ENCODE data around the gene SENP1. TPM values are rescaled to one million over a fixed set of nuclear protein-coding genes. Genes with fewer than 3 reads are reported as not detected.
"Not testable (repeated sequence)": the region's sequence is repeated elsewhere in the genome, so short reads cannot be mapped to it uniquely, and the experiment has no call there.

The SENP1 gene
- total RNA-seq, 2 experiments from 2014 or later, result 45.6 to 50.1 TPM

DNA sequence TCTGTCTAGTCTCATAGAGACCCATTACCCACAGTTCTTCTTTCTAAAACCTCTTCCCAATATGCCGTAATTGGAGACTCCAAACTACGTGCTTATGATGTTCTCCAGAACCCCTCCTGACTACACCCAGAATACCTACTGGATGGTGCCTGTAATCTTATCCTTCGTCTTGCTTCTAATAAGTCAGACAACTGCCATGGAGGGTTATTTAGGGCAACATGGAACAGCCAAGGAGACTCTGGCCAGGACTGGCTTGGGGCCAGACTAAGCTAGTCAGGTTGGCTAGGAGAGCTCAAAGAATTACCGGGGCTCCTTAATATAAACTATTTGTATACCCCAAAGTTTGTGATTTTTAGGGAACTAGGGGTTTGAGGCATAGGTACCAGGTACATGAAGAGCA lies 20.1 kb upstream of the SENP1 start:
- H3K4me3 Mint-ChIP-seq, result no peak overlapping the region
- H3K36me3 Mint-ChIP-seq (ENCODE audit: low read depth), result peaks cover 2% of the 10 kb centered on the region
- no peaks in the 10 kb centered on the region for H3K27me3 Mint-ChIP-seq (ENCODE audit: low read depth)
- no peak overlapping the region for H3K27ac Mint-ChIP-seq
- DNase-seq, result no peak
- no peaks in the 10 kb centered on the region for H3K4me1 Mint-ChIP-seq (ENCODE audit: low read depth)
- ChIA-PET POLR2A (no interaction called here), CTCF (no interaction called here)
- ATAC-seq, result no peak
- H3K9me3 Mint-ChIP-seq (ENCODE audit: insufficient read depth), result no peaks in the 10 kb centered on the region

GRCh38 chr12:48125542-48125941 lies 19.7 kb upstream of the SENP1 start:
- not testable (repeated sequence) for H3K9me3 Mint-ChIP-seq (ENCODE audit: insufficient read depth)

DNA sequence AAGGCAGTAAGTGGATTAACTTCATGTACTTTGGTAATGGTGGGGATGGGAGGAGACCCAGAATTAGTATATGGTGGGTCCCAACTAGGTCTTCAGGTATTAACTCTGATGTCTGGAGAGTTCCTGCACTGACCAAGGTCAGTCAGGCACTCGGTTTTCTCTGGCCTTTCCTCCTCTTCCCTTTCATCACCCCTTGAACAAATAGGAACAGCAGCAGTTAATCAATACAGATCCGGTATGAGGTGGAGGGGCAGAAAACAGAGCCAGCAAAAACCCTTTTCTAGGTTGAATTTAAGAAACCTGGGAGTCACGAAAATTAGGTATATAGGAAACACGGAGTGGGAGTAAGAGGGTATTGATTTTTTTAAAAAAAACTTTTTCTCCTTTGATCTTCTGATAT lies 17.3 kb upstream of the SENP1 start:
- no peak overlapping the region for H3K27ac Mint-ChIP-seq
- H3K27me3 Mint-ChIP-seq (ENCODE audit: low read depth), result peaks cover 2% of the 10 kb centered on the region
- ATAC-seq, result no peak
- no peak for DNase-seq
- ChIA-PET CTCF (interaction anchor here (1.8 kb wide), 1 partner anchor 25 kb away, joined by 5 read pairs; no protein-coding TSS in a partner anchor), POLR2A (no interaction called here)
- H3K9me3 Mint-ChIP-seq (ENCODE audit: insufficient read depth), result no peaks in the 10 kb centered on the region
- H3K36me3 Mint-ChIP-seq (ENCODE audit: low read depth), result peaks cover 2% of the 10 kb centered on the region
- peaks cover 17% of the 10 kb centered on the region for H3K4me1 Mint-ChIP-seq (ENCODE audit: low read depth)
- no peak overlapping the region for H3K4me3 Mint-ChIP-seq

More at GRCh38 chr12:48125542-48125941, 19.7 kb upstream of the SENP1 start:
- H3K4me3 Mint-ChIP-seq; H3K36me3 Mint-ChIP-seq (ENCODE audit: low read depth); DNase-seq; H3K4me1 Mint-ChIP-seq (ENCODE audit: low read depth); POLR2A ChIA-PET; ATAC-seq; H3K27ac Mint-ChIP-seq; H3K27me3 Mint-ChIP-seq (ENCODE audit: low read depth); CTCF ChIA-PET: not testable (repeated sequence)

DNA sequence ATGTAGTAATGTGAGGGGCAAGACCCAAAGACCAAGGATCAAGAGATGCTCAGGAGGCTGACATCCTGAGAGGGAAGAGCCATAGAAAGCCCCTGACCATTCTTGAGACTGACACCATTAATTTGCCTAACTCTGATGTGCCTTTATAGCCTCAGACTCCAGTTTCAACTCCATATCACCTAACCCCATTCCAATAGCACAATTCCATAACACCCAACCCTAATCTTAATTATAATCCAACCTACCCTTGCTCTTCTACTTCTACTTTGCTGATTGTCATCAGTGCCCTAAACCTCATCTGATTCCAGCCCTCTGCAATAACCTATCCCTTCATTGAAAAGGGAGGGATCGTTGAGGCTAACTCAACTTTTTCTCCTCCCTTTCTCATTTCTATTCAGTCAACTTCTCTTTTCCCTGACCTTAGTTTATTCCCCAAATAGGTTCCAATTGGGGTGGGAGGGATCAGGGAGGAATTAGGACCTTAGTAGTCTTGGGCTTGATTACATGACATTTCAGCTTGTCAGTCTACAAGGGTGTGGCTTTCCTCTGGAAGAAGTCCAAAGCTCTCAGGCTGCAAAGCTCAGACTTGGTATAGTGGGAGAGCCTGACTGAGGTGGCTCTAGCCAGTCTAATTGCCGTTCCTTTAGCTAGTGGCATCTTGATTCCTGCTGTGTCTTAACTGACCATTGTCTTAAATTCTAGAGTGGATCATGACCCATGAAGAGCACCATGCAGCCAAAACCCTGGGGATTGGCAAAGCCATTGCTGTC lies 16.4 kb upstream of the SENP1 start:
- H3K27ac Mint-ChIP-seq, result no peak overlapping the region

GRCh38 chr12:48121522-48121921 lies 15.6 kb upstream of the SENP1 start:
- Mint-ChIP-seq H3K4me1 (ENCODE audit: low read depth) (peaks cover 18% of the 10 kb centered on the region), H3K4me3 (no peak overlapping the region), H3K27ac (no peak overlapping the region), H3K9me3 (ENCODE audit: insufficient read depth) (no peaks in the 10 kb centered on the region), H3K27me3 (ENCODE audit: low read depth) (peaks cover 8% of the 10 kb centered on the region), H3K36me3 (ENCODE audit: low read depth) (peaks cover 2% of the 10 kb centered on the region)
- DNase-seq (no peak), ATAC-seq (no peak)
- ChIA-PET POLR2A (no interaction called here), CTCF (no interaction called here)

More for the DNA sequence above, 16.4 kb upstream of the SENP1 start:
- ChIA-PET POLR2A (interaction anchor here (0.8 kb wide), 1 partner anchor 17 kb away, joined by 3 read pairs; no protein-coding TSS in a partner anchor), CTCF (no interaction called here)
- Mint-ChIP-seq H3K4me1 (ENCODE audit: low read depth) (peaks cover 18% of the 10 kb centered on the region), H3K4me3 (no peak overlapping the region), H3K27me3 (ENCODE audit: low read depth) (peaks cover 4% of the 10 kb centered on the region), H3K36me3 (ENCODE audit: low read depth) (peaks cover 2% of the 10 kb centered on the region), H3K9me3 (ENCODE audit: insufficient read depth) (no peaks in the 10 kb centered on the region)
- DNase-seq (no peak), ATAC-seq (no peak)

DNA sequence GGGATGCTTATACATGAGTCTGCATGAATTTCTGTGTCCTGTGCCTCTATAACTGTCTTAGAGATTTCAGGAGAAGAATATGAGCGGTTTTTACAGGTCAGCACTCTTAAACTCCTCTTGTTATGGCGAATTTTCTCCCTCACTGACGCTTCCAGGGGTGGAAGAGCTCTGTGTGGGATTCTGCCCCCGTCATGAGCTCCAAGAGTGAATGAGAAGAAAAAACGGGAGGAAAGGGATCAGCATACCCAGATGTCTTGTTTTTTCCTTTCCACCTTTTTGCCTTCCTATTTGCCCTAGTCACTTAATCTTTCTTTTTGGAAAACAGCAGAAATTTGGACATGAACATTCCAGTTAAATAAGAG lies 13.9 kb upstream of the SENP1 start:
- H3K27ac Mint-ChIP-seq, result no peak overlapping the region
- CTCF ChIA-PET, result interaction anchor here (0.7 to 4.6 kb wide), 5 partner anchors 14 to 353 kb away, joined by 3 to 15 read pairs (median 3); partner anchors contain the start of genes ASB8 and SENP1
- no peaks in the 10 kb centered on the region for H3K9me3 Mint-ChIP-seq (ENCODE audit: insufficient read depth)
- POLR2A ChIA-PET, result interaction anchor here (0.9 to 1.4 kb wide), 2 partner anchors 14 to 38 kb away, joined by 3 to 5 read pairs; partner anchors contain the start of gene SENP1
- peak overlapping the region; percentile 95 for H3K4me3 Mint-ChIP-seq
- peaks cover 18% of the 10 kb centered on the region for H3K4me1 Mint-ChIP-seq (ENCODE audit: low read depth)
- ATAC-seq, result no peak
- peaks cover 15% of the 10 kb centered on the region for H3K27me3 Mint-ChIP-seq (ENCODE audit: low read depth)
- no peak for DNase-seq
- H3K36me3 Mint-ChIP-seq (ENCODE audit: low read depth), result peaks cover 2% of the 10 kb centered on the region

DNA sequence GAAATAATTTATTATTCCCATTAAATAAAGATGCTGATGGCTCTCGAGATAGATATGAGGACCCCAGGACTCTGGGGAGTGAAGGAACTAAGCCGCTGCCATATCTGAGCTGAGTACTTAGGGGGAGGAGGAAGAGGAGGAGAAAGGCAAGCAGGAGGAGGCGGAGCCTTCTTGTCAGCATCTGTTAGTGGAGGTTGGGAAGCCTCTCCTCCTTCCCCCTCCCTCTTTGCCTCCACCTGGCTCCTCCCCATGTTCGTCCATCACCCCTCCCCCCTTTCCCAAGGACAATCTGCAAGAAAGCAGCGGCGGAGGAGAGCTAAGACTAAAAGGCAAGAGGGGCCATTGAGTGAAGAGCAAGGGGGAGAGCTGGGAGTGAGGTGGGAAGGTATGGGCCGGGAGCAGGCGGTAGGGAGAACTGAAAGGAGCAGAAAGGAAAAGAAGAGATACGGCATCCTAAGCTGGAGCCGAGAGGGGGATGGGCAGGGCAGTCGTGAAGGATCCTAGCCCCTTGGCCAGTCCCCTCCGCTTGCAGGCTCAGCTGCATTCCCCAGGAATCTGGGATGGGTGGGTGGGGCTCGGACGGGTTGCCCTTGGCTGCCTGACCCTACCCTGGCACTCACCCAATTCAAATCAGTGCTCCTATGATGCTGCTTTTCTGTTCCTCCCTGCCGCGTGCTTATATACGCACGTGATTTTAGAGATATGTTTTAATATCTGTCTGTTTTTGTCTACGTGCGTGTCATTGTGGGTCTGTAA lies 13.4 kb upstream of the SENP1 start, which contains the start of gene PFKM:
TSS of gene PFKM (plus strand) at position 287 of the 756 bp plus-strand sequence. CDS start 3,411 bp downstream, outside the sequence.
- peak; percentile 85 for DNase-seq
- peaks cover 18% of the 10 kb centered on the region for H3K4me1 Mint-ChIP-seq (ENCODE audit: low read depth)
- H3K36me3 Mint-ChIP-seq (ENCODE audit: low read depth), result peaks cover 2% of the 10 kb centered on the region
- H3K4me3 Mint-ChIP-seq, result peak within 1 kb of the TSS; percentile 95
- ChIA-PET POLR2A (interaction anchor here (0.9 to 1.4 kb wide), 2 partner anchors 13 to 39 kb away, joined by 3 to 5 read pairs; partner anchors contain the start of gene SENP1), CTCF (interaction anchor here (0.7 to 4.6 kb wide), 6 partner anchors 11 to 353 kb away, joined by 3 to 15 read pairs (median 4); partner anchors contain the start of genes ASB8 and SENP1)
- H3K27me3 Mint-ChIP-seq (ENCODE audit: low read depth), result peaks cover 21% of the 10 kb centered on the region
- H3K9me3 Mint-ChIP-seq (ENCODE audit: insufficient read depth), result no peaks in the 10 kb centered on the region
- H3K27ac Mint-ChIP-seq, result peak within 1 kb of the TSS; percentile 77
- ATAC-seq, result peak; percentile 100

DNA sequence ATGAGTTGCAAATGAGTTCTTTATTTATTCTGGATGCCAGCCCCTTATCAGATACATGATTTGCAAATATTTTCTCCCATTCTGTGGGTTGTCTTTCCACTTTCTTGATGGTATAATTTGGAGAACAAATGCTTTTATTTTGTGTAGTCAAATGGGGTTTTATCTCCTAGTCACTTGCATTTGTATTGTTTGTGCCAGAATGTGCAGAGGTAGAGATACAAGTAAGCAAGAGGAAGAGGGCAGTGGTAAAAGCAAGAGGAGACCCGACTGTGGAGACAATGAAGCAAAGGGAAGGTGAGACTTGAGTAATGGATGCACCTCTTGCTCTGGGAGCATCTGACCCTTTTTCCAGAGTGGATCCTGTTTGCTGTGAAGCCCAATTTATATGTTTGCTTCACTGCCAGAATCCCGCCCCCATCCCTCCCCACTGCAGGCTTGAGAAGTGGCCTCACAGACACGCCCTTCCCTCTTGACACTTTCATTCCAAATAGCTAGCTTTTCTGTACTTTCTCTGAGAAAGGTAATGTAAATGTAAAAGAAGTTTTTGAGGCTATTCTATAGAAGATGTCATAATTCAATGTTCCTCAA lies 12.5 kb upstream of the SENP1 start:
- Mint-ChIP-seq H3K36me3 (ENCODE audit: low read depth) (peaks cover 2% of the 10 kb centered on the region), H3K4me1 (ENCODE audit: low read depth) (peaks cover 18% of the 10 kb centered on the region), H3K9me3 (ENCODE audit: insufficient read depth) (no peaks in the 10 kb centered on the region), H3K27ac (no peak overlapping the region), H3K27me3 (ENCODE audit: low read depth) (peaks cover 21% of the 10 kb centered on the region), H3K4me3 (peak overlapping the region; percentile 95)
- no peak for ATAC-seq
- ChIA-PET CTCF (interaction anchor here (1.2 to 4.6 kb wide), 2 partner anchors 39 to 64 kb away, joined by 3 to 15 read pairs; partner anchors contain the start of gene ASB8), POLR2A (interaction anchor here (1.4 kb wide), 1 partner anchor 12 kb away, joined by 5 read pairs; the partner anchor contains the start of gene SENP1)
- no peak for DNase-seq

DNA sequence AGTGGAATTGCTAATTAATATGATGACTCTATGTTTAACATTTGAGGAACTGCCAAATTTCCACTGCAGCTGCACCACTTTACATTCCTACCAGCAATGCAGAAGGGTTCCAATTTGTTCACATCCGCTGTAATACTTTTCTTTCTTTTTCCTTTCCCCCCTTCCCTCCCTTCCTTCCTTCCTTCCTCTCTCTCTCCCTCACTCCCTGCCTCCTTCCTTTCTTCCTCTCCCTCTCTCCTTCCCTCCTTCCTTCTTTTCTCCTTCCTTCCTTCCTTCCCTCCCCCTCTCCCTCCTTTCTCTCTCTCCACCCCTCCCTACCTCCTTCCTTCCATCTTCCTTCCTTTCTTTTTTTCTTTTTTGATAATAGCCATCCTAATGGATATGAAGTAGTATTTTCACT lies 10.1 kb upstream of the SENP1 start:
- H3K4me3 Mint-ChIP-seq, result no peak overlapping the region
- H3K27me3 Mint-ChIP-seq (ENCODE audit: low read depth), result peaks cover 21% of the 10 kb centered on the region
- no peak overlapping the region for H3K27ac Mint-ChIP-seq
- ChIA-PET CTCF (no interaction called here), POLR2A (no interaction called here)
- peaks cover 18% of the 10 kb centered on the region for H3K4me1 Mint-ChIP-seq (ENCODE audit: low read depth)
- no peaks in the 10 kb centered on the region for H3K9me3 Mint-ChIP-seq (ENCODE audit: insufficient read depth)
- H3K36me3 Mint-ChIP-seq (ENCODE audit: low read depth), result peaks cover 2% of the 10 kb centered on the region
- ATAC-seq (no peak), DNase-seq (no peak)

- H3K27me3 Mint-ChIP-seq (ENCODE audit: low read depth), result peaks cover 13% of the 10 kb centered on the region
- H3K36me3 Mint-ChIP-seq (ENCODE audit: low read depth); DNase-seq; CTCF ChIA-PET; POLR2A ChIA-PET; H3K27ac Mint-ChIP-seq; H3K9me3 Mint-ChIP-seq (ENCODE audit: insufficient read depth); ATAC-seq; H3K4me3 Mint-ChIP-seq: not testable (repeated sequence)
- peaks cover 28% of the 10 kb centered on the region for H3K4me1 Mint-ChIP-seq (ENCODE audit: low read depth)
Observed at GRCh38 chr12:48111312-48111693, 5.4 kb upstream of the SENP1 start.

- Mint-ChIP-seq H3K4me1 (ENCODE audit: low read depth) (peaks cover 29% of the 10 kb centered on the region), H3K9me3 (ENCODE audit: insufficient read depth) (no peaks in the 10 kb centered on the region), H3K4me3 (no peak overlapping the region), H3K27ac (no peak overlapping the region), H3K27me3 (ENCODE audit: low read depth) (peaks cover 10% of the 10 kb centered on the region), H3K36me3 (ENCODE audit: low read depth) (no peaks in the 10 kb centered on the region)
- DNase-seq (no peak), ATAC-seq (no peak)
- ChIA-PET POLR2A (no interaction called here), CTCF (no interaction called here)
Observed at GRCh38 chr12:48110691-48111311, 4.9 kb upstream of the SENP1 start.
